ENCODE data around the gene DLG3.
A peak's percentile ranks its signal among the peaks of the same experiment; 100 is the strongest.

The DLG3 gene

DNA sequence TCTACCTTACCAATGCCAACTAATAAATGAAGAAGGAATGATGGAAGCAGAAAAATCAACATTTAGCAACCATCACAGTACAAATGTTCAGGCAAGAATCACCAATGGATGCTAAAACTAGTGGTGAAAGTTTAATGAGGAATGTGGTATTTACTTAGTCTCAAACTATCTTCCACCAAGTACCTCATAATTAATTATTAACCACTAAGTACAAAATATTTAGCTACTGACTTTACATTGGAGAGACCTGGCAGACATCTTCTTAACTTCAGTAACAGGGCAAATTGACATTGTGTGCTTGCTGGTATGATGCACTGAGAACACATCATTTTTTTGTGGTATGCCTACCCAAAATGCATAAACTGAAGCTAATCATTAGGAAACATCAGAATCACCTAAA is 82.4 kb downstream of the DLG3 start:
- DNase-seq: no peak

DNA sequence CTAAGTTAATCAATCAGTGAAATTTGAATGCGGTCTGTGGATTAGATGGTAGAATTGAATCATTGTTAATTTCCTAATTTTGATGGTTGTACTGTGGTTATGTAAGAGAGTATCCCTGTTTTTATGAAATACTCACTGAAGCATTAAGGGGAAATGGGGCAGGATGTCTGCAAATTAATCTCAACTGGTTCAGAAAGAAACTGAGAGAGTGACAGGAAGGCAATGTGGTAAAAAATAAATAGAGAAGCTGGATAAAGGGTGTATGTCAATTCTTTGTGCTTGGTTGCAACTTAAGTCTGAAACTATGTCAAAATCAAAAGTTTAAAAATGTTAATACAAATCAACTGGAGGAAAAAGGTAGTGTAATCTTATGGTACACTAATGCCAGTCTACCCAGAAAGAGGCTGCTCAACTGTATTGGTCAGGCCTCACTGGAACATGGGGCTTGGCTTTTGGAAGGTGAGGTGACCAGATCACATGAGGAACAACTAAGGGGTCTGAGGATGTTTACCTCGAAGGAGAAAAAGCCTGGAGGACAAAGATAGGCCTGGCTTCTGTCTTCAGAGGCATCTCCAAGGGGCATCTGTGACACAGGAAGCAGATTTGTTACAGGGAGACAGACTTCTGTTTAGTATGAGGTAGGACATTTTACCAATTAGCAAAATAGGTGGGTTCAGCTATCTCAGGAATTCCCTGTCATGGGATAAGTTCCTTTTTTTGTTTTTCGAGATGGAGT is 83.1 kb downstream of the DLG3 start:
- no peak for DNase-seq

DNA sequence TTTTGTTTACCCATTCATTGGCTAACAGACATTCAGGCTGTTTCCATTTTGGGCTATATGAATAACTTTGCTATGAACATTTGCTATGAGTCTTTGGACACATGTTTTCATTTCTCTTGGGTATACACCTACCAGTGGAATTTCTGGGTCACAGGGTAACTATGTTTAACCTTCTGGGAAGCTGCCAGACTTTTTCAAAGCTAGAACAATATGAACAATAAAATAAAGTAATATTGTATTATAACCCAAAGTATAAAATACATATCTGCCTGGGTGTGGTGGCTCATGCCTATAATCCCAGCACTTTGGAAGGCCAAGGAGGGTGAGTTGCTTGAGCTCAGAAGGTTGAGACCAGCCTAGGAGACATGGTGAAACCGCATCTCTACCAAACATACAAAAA is 90.6 kb downstream of the DLG3 start:
- DNase-seq: no peak

DNA sequence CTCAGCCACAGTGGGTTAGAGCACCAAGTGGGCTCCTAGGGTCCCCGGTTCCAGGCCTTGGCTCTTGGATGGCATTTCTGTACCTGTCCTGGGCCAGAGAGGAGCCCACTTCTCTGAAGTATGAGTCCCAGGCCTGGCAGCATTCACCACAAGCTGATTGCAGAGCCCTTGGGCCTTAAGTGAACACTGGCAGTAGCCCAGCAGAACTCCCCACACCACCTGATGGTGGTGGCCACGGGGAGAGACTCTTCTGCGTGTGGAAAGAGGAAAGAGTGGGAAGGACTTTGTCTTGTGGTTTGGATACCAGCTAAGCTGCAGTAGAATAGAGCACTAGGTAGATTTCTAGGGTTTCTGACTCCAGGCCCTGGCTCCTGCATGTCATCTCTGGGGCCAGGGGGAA is 104.8 kb downstream of the DLG3 start:
- no peak for DNase-seq

DNA sequence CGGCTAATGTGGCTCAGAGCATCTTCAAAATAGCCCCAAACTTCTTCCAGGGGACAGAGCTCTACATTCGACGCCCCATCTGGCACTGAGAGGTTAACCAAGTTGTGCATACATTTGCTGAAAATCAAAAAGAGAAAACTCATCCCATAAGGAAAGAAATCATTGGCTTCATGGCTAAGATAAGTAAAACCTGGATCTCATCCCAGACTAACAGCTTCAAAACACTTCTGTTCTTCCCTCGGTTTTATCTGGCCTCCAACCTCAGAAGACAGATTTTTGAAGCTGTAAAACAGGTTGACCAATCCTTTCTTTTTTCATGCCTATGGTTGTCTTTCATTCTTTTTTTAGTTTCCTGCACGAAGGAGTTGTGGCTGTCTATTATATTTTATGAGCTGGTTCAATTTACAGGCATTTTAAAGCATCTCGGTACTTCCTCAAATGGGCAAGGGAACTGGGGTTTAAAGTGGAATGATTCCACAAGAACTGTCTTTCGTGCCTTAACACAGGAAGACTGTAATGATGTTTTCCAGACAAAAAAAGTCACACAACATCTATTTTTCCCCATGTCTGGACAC is 107.6 kb downstream of the DLG3 start:
- no peak for DNase-seq

DNA sequence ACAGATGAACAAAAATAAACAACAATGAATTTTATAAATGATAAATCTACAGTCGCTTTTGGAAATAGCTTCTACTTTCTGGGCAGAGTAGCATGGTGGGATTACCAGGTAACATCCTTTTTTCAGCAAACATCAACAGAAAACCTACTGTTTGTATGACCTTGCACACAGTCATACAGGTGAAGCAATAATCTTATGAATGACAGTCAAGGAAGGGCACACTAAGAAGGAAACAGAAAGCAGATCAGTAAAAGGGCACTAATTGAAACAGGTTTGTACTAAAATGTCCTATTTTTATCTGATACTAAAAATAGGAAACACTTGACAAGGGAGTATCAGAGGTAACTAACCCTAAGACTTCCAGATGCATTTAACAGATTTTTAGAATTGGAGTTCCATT is 108.9 kb downstream of the DLG3 start:
- DNase-seq: no peak

DNA sequence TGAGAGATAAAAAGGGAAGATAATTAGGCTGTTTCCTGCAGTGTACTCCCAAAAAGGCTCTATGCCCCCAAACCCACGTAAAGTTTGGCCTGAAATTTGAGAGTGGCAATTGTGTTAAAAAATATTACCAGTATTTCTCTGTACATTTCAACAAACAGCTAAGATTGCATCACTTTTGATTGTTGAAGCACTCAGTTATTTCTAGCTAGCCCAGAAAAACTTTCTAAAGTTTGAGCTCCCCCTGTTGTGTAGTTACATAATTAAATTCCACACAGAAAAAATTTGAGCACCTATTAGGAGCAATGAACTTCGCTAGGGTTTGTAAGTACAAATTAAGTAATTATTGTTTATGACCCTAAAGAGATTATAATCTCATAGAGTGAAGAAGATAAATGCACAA is 109.4 kb downstream of the DLG3 start:
- DNase-seq: no peak

DNA sequence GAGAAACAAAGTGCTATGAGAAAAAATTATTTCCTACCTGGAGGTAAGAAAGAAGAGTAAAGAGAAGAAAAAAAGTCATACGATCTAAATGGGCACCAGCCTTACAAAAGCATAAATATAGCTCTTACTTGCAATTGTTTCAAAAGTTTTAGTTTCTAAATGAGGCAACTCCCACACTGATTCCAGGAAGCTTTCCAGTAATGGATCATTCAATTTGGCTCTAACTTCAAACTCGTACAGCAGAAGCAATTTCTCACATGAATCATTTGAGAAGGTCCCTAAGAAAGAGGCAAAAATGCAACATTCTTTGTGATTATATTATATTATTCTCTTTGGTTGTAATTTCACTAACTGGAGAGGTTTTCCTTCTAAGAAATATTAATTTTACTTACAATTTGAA is 109.9 kb downstream of the DLG3 start:
- DNase-seq: peak in 1 of 2 donors; percentile 1

DNA sequence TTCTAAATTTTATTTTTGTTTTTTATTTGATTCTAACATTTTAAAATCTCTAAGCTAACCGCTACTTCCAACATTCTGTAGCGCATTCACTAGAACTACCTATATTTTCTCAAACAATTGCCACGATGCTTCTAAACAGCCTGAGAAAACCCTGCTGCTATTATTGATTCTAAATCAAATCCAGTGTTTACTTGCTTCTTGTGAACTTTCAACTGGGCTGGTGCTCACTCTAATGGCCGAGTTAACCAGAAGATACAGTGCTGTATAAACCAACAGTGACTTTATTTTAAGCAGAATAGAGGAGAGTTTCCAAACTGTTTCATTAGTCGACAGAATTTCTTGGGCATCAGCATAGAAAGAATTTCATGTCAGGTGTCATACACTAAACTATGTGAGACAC is 110.3 kb downstream of the DLG3 start:
- DNase-seq: no peak
